Prostate gland (tissue), 2 donors: Measurements from ENCODE around the gene LBH.

ENCODE experiments used
- CTCF ChIP-seq, 4 experiments: fragments of 200-600 bp in 2 of 4; fragments of 450-650 bp in 2 of 4; sonication (generic) in 2 of 4; IDR thresholded peaks; 1 replicate in 3 of 4; 2 replicates in 1 of 4; pipeline ENCODE4 v1.5.1; 2016 to 2019; ENCODE audit warnings: antibody characterized with exemption in 4 of 4, mild to moderate bottlenecking in 2 of 4, moderate library complexity in 2 of 4
- POLR2A ChIP-seq: fragments of 450-650 bp; IDR thresholded peaks from one replicate; pipeline ENCODE4 v1.6.1; 2016; ENCODE audit warnings: antibody characterized with exemption, mild to moderate bottlenecking
- POLR2AphosphoS5 ChIP-seq: sonication (generic); formaldehyde crosslinking; IDR thresholded peaks from one replicate; pipeline ENCODE4 v1.6.1; 2017; ENCODE audit warnings: antibody characterized with exemption

- no peak for TF ChIP-seq CTCF (IDR thresholded peaks at IDR 0.05)
- no peak for TF ChIP-seq POLR2A
- TF ChIP-seq POLR2AphosphoS5, result no peak
Observed at GRCh38 chr2:30224151-30224550, 7.2 kb upstream of the LBH start.
